Measurements from ENCODE around the gene TEX51.

The TEX51 gene

GRCh38 chr2:126879348-126880298, 19.1 kb upstream of the TEX51 start:
- DNase-seq (ENCODE audit: low read depth) = no peak

- DNase-seq (ENCODE audit: low read depth) = no peak
Observed at GRCh38 chr2:126880324-126880723, 18.4 kb upstream of the TEX51 start.

GRCh38 chr2:126880817-126881216, 17.9 kb upstream of the TEX51 start:
- DNase-seq (ENCODE audit: low read depth) = no peak

- no peak for DNase-seq (ENCODE audit: low read depth)
Observed at GRCh38 chr2:126881591-126881990, 17.1 kb upstream of the TEX51 start.

- no peak for DNase-seq (ENCODE audit: low read depth)
Observed at GRCh38 chr2:126882181-126882580, 16.5 kb upstream of the TEX51 start.

GRCh38 chr2:126882736-126883665, 15.7 kb upstream of the TEX51 start:
- no peak for DNase-seq (ENCODE audit: low read depth)

GRCh38 chr2:126883666-126884040, 15.0 kb upstream of the TEX51 start:
- DNase-seq (ENCODE audit: low read depth) = no peak

- DNase-seq (ENCODE audit: low read depth) = no peak
Observed at GRCh38 chr2:126884861-126885750, 13.6 kb upstream of the TEX51 start.

GRCh38 chr2:126885751-126886210, 12.9 kb upstream of the TEX51 start:
- DNase-seq (ENCODE audit: low read depth) = no peak

GRCh38 chr2:126886211-126886915, 12.3 kb upstream of the TEX51 start:
- no peak for DNase-seq (ENCODE audit: low read depth)

GRCh38 chr2:126886916-126887280, 11.8 kb upstream of the TEX51 start:
- no peak for DNase-seq (ENCODE audit: low read depth)

- no peak for DNase-seq (ENCODE audit: low read depth)
Observed at GRCh38 chr2:126887506-126887905, 11.2 kb upstream of the TEX51 start.

- no peak for DNase-seq (ENCODE audit: low read depth)
Observed at GRCh38 chr2:126888046-126888445, 10.6 kb upstream of the TEX51 start.

- DNase-seq (ENCODE audit: low read depth) = no peak
Observed at GRCh38 chr2:126889071-126889470, 9.6 kb upstream of the TEX51 start.

GRCh38 chr2:126889496-126890135, 9.1 kb upstream of the TEX51 start:
- no peak for DNase-seq (ENCODE audit: low read depth)

GRCh38 chr2:126890136-126890510, 8.6 kb upstream of the TEX51 start:
- no peak for DNase-seq (ENCODE audit: low read depth)

- no peak for DNase-seq (ENCODE audit: low read depth)
Observed at GRCh38 chr2:126890551-126891450, 7.9 kb upstream of the TEX51 start.

GRCh38 chr2:126891681-126892500, 6.8 kb upstream of the TEX51 start:
- DNase-seq (ENCODE audit: low read depth) = no peak

- DNase-seq (ENCODE audit: low read depth) = no peak
Observed at GRCh38 chr2:126893153-126893552, 5.5 kb upstream of the TEX51 start.

Data from stimulated activated CD8-positive, alpha-beta memory T cell treated with anti-CD3 and anti-CD28 coated beads, Interleukin-15, amount 100 ng/mL, for 1 hour (primary cell).